Left forelimb (tissue), 1 donor: Measurements from ENCODE around the gene GLT1D1.

ENCODE experiments used
- DNase-seq: peaks from one replicate; pipeline ENCODE4 v3.0.0-alpha.2; 2018; ENCODE audit warnings: low spot score

Gene GLT1D1

DNA sequence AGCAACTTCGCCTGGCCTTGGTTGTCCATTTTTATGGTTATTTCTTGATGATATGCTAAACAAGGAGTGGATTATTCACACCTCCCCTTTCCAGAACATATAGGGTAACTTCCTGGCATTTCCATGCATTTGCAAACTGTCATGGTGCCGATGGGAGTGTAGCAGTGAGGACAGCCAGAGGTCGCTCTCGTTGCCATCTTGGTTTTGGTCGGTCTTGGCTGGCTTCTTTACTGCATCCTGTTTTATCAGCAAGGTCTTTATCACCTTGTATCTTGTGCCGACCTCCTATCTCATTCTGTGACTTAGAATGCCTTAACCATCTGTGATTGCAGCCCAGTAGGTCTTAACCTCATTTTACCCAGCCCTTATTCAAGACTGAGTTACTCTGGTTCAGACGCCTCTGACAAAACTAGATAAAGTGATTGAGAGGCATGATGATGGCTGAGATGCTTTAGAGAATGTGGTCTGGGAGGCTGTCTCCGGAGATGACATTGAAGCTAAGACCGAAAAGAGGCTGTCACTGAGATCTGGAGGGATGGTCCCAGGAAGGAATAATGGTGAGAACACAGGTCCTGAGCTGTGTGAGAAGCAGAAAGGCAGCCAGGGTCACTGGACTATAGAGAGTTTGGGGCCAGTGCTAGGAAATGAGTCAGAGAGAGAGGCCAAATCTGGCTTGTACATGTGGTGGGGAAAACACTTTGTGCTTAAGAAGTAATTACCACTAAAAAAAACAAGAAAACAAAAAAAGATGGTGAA is 2.9 kb downstream of the GLT1D1 start:
- DNase-seq = no peak

GRCh38 chr12:128856791-128857078 is 3.5 kb downstream of the GLT1D1 start:
- no peak for DNase-seq

DNA sequence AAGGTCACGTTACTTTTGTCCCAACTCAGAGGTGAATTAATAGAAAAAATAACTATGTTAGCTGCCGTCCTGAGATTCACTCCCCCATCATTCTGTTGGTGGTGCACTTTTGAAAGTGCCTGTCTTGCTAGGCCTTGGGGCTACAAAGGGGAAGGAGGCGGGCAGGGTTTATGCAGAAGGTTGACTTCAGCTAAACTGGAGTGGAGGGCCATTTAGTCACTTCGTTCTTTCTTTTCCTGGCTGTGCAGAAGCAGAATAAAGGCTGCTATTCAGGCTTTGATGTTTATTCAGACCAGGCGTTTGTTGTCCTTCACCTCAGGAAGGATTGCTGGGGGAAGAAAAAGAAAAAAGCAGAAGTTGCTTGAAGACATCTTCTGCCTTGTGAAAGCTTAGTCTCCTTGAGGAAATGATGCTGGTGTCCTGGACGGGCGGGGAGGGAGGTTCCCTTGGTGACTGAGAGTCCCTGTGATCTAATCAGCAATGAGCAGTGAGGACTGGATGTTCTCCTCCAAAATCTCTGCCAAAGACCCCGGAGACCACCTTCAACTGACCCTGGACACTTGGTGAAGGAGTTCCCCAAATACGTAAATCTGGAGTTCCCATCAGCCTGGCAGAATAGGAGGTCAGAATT is 4.0 kb downstream of the GLT1D1 start:
- no peak for DNase-seq

DNA sequence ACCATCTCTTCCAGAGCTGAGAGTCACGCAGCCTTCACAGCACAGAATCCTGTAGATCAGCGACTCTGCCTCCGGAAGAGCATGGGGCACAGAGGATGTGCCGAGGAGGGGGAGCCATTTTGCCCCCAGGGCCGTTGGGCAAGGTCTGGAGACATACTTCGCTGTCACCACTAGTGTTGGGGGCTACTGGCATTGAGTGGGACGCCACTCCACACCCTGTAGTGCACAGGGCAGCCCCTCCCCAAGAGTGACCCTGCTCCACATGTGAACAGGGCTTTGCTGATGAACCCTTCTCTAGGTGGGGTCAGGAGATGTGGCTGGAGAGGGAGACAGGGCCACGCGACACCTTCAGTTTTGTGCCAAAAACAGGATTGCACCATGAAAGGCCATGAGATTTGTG is 6.0 kb downstream of the GLT1D1 start:
- no peak for DNase-seq

DNA sequence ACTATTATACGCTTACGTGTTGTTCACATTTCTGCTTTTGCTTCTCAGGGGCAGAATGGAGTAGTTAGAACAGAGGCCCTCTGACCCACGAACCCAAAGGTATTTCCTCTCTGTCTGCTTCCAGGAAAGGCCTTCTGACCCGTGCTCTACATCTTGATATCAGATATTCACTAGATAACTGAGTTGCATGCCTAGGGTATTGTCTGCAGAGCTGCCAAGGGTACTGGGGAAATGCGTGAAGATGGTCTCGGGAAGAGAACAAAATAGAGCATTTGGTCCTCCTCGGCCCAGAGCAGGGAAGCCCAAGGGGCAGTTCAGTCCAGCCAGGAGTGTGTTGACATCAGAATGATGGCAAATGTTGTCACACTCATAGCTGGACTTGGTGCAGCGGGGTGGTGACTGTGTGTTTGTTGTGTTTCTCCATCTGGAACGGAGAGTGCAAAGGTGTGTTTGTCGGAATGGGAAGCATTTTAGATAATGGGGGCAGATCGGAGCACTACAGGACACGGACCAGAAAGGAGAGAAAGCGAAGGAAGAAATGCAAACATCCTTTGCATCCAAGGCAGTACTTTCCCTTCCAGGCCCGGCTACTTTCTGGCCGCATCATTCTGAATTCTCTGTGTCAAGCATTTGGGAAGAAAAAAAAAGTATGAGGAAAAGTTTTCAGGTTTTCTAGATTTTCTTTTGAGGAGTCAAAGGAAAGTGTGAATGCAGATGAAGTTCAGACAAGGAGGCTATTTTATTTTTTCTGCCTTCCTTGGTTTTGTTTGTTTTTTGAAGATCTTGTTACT is 8.1 kb downstream of the GLT1D1 start:
- no peak for DNase-seq

- no peak for DNase-seq
Measured at GRCh38 chr12:128863957-128864356, 10.7 kb downstream of the GLT1D1 start.

- no peak for DNase-seq
Measured at GRCh38 chr12:128864516-128865186, 11.4 kb downstream of the GLT1D1 start.

GRCh38 chr12:128867466-128867865 is 14.2 kb downstream of the GLT1D1 start:
- no peak for DNase-seq

DNA sequence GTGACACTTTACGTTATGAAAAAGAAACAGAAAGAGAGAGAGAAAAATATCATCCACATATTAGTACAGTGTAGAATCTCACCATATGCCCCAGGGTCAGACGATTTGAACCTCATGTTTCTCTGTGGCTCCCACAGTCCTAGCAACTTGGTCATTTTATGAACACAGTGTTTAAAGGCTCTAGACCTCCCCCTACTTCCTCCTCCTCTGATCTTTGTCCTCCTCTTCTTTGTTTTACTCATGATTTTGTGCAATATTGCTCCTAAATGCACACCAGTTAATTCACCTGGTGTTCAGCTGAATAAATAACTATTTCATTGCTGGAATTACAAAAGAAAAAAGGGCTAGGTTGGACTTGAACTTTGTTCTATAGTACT is 18.2 kb downstream of the GLT1D1 start:
- DNase-seq = no peak

- DNase-seq = no peak
Measured at GRCh38 chr12:128872303-128872702, 19.0 kb downstream of the GLT1D1 start.

GRCh38 chr12:128876559-128876958 is 23.3 kb downstream of the GLT1D1 start:
- DNase-seq = no peak

GRCh38 chr12:128879898-128880764 is 26.9 kb downstream of the GLT1D1 start:
- no peak for DNase-seq

DNA sequence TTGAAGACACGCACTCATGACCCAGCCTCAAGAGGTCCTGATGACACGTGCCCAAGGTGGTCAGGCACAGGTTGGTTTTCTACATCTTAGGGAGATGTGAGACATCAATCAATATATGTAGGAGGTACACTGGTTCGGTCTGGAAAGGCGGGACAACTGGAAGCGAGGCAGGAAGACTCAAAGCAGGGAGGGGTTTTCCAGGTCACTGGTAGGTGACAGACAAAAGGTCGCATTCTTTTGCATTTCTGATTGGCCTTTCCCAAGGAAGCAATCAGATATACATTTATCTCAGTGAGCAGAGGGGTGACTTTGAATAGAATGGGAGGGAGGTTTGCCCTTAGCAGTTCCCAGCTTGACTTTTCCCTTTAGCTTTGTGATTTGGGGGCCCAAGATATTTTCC is 38.6 kb downstream of the GLT1D1 start:
- no peak for DNase-seq

- no peak for DNase-seq
Measured at GRCh38 chr12:128903236-128903635, 50.0 kb downstream of the GLT1D1 start.

- DNase-seq = no peak
Measured at GRCh38 chr12:128905003-128905544, 51.8 kb downstream of the GLT1D1 start.

DNA sequence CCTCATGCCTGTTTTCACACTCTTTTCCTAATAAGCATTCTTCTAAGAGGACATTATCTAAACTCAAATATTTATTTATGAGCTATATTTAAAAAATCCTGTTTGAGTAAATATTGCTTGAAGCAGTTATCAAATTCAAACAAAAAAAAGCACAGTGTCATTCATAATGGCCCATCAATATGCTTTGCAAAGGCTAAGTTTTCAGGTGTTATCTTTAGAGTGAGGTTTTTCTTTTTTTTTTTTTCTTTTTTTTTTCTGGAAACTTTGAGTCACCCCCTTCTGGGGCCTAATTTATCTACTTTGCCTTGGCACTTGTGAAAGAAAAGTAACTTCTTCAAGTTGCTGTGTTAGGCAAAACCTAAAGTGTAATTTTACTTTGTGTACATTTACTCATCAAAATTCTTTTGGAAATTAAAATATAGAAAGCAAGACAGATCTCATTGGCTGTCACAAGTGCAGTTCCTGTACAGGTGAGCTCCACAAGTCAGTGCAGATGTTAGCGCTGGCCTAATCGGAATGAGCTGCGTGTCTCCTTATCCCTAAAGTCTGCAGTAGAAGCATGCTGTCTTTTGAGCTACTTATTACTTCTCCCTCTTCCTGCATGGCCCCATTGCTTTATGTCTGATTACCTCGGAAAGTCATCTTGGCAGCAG is 53.3 kb downstream of the GLT1D1 start:
- no peak for DNase-seq

DNA sequence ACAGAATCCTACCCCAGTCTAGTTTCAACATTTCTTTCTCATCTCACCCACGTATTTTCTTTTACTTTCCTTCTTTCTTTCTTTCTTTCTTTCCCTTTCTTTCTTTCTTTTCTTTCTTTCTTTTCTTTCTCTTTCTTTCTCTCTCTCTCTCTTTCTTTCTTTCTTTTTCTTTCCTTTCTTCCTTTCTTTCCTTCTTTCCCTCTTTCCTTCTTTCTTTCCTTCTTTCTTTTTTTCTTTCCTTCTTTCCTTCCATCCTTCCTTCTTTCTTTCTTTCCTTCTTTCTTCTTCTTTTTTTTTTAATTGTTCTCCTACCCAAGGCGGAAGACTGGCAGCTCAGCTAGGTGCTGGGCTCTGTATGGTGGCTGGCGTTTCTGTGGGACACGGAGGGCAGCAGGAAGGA is 55.0 kb downstream of the GLT1D1 start:
- no peak for DNase-seq

GRCh38 chr12:128909653-128910052 is 56.4 kb downstream of the GLT1D1 start:
- no peak for DNase-seq

DNA sequence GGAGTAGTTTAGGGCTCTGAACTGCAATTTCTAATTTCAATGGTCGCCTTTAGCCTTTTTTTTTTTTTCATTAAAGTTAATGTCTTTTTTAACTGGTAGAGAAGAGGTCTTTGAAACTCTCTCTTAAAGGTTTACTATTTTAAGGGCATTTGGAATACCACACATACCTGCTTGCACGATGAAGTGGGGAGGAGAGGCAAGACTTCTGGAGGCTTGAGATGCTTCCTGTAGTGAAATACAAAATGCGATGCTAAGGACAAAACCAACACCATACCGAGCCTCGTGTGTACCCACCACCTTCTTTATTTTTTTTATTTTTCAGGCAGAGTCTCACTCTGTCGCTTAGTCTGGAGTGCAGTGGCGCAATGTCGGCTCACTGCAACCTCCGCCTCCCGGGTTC is 57.4 kb downstream of the GLT1D1 start:
- DNase-seq = no peak

DNA sequence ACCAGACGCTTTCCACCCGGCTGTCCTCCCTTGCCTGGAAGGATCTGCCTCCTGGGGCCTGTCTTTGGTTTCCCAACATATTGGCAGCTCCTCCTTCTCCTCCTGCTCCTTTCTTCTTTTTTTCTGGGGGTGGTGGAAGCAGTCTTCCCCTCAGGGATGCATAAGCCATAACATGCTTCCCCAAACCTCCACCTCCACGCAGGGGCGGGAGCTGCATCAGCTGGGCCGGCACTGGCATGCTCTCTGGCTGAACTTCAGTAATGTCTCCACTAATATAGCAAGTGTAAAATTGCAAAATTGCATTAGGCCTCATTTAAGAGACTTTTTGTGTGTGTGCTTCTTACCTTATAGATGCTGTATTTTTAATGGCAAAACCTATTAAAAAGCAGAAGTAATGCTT is 58.6 kb downstream of the GLT1D1 start:
- no peak for DNase-seq
